Measurements from ENCODE around the gene TPO. TPM values are rescaled to one million over a fixed set of nuclear protein-coding genes. Genes with fewer than 3 reads are reported as not detected.
"Not testable (repeated sequence)": the region's sequence is repeated elsewhere in the genome, so short reads cannot be mapped to it uniquely, and the experiment has no call there.

TPO gene
- total RNA-seq, 1 donor from 2014 or later: not detected

DNA sequence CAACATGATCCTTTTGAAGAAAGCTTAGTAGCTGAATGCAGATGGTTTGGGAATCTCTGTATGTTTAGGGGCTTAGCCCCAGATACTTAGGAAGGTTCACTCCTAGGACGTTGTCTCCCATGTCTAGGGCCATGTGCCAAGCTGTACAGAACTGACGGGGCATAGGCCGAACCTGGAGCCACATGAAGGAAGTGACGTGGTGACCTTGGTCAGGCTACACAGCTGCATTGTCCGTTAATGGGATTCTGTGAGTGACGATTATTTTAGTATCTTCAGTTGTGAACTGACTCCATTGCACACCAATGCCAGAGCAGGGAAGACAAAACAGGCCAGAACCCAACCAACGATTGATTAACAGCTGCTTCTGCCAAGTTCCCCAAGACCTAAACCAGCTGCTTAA, 139.3 kb downstream of the TPO start:
- DNase-seq (ENCODE audit: low read depth in 2 of 2): no peak

DNA sequence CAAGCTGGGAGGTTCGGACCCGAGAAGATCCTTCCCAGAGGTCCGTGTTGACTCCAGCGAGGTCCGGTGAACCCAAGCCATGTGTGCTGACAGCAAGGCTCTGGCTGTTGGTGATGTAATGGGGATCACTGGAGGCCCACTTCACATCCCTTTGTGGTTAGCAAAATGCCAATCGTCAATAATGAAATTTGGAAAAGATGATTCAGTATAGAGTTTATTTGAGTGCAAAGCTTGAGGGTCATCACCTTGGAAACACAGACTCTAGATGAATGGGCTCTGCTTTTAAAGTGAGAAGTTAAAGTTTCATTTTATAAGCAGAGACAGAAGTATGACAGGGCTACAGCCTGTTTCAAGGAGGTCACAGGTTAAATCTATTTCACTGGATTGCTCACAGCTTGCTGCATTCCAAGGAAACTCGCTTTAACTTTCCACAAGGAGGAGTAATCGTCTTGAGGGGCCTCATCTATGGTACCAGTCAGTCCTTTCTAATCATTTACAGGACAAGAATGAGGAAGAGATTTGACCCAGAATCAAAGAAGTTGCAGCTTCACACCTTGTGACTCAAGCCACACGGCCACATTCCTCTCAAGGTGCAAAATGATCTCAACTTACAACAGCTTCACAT, 140.5 kb downstream of the TPO start:
- peak in 1 of 2 donors; percentile 16 for DNase-seq (ENCODE audit: low read depth in 2 of 2)

DNA sequence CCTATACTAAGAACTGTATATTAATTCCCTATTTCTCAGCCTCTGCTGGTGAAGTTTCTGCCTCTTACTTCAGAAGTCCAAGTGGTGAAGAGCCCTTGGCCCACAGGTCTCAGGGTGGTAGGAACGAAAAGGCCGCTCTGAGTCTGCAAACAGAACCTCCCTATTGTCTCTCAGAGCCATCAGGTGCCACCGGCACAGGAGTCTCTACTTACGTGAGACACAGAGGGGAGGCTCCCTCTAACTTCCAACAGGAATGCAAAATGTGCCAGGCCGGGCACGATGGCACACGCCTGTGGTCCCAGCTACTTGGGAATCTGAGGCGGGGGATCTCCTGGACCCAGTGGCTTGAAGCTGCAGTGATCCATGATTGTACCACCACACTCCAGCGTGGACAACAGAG, 143.0 kb downstream of the TPO start:
- no peak for DNase-seq (ENCODE audit: low read depth in 2 of 2)

DNA sequence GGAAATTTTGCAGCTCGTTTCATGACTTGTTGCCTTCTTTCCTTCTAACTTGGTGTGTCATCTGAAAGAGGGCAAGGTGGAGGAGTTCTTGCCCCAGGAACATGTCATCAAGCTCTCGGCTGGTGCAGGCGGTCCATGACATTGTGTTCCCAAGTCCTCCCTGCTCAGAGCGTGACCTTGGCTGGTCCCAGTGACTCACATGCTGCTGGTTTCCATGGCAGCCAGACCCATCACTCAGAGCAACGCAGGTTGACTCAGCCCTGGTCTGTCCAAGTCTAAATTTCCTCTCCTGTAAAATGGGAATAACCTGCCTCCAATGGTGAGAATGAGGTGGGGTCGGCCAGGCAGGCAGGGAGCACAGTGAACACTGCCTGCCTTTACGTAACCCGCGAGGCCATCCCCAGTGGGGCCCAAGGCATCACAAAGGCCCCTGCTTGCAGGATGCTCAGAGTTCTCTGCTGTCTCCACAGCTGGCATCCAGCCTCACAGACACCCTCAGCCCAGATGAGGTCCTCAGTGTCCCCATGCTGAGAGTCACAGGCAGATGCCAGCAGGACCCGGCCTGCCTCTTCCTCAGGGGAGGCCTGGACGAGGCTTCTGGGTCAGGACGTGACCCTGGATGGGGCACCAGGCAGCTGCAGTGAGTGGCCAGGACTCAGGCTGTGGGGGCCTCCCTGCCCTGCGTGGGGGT, 143.7 kb downstream of the TPO start:
- DNase-seq (ENCODE audit: low read depth in 2 of 2): peak; percentile 49 to 81

DNA sequence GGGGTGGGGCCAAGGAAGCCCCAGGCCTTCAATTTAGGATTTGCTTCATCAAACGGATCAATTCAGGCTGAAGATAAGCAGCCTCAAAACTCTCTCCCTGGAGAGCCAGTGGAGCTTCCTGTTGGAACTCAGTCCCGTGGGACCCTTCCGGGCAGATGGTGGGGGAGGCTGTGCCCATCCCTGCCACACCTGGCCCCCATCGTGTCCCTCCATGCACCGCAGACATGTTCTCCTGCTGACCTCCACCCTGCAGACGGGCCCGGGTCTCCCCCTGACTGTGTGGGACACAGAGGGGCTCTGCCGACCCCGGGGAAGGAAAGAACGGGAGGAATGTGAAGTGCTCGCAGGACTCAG, 144.2 kb downstream of the TPO start:
- DNase-seq (ENCODE audit: low read depth in 2 of 2): no peak

DNA sequence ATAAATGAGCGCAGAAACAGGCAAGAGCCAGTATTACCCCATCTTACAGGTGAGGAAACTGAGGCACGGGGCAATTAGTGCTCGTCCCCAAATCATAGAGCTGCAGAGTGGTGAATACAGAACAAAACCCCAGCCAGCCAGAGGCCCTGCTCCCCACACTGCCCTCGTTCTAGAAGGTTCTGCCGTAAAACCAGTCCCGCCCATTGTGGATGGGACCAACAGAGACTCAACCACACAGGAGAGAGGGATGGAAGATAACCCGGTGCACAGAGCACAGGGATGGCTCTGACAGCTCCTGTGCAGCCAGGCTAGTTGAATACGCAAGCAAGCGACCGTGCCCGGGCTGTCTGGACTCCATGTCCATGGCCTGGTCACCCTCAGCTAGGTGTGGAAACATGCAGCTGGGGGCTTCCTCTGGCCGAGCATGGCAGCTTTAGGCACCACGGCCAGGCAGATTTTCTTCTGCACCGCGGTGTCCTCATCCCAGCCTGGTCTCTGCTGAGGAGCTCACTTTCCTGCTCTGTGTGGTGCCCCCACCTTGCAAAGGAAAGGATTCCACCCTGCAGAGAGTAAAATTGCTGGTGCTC, 146.4 kb downstream of the TPO start:
- no peak for DNase-seq (ENCODE audit: low read depth in 2 of 2)

DNA sequence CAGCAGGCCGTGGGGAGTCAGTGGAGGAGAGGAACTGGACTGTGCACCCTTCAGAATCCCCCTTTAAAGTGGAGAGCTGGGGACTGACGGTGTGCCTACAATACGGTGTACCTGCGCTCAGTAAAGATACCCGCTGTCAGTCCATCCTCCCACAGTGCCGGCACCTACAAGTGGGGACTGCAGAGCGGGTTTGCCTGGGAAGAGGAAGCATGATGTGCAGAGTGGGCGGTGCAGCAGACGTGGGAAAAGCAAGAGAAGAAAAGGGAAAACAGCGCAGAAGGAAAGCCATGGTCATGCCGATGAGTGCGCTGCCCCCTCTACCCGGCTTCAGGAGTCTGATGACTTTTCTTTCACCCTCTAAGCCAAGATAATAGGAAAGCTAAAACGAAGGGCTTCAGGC, 148.0 kb downstream of the TPO start:
- DNase-seq (ENCODE audit: low read depth in 2 of 2): no peak

DNA sequence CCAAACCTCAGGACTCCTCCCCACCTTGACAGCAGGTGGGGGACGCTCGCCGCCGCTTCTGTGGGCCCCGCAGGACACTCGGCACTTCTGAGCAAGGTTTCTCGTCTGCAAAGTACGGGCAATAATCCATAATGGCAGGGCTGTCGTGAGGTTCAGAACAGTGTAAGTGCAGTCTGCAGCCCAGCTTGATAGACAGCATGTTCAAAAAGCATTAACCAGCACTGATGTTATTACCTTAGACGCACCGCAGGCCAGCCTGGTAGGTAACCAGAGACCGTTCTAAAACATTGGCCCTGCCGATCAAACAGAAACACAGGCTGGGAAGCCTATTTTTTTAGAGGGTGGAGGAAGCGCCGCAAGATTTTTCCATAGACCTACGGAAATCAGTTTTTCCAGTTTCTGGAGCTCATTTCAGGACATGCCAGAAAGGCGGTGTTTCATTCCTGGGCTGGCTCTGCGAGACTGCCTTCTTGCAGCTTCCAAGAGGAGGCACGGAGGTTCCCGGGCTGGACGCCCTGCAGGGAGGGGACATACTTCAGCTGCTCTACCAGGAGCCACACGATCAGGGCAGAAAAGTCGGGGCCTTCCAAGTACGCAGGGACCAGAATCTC, 148.7 kb downstream of the TPO start:
- peak in 1 of 2 donors; percentile 7 for DNase-seq (ENCODE audit: low read depth in 2 of 2)

DNA sequence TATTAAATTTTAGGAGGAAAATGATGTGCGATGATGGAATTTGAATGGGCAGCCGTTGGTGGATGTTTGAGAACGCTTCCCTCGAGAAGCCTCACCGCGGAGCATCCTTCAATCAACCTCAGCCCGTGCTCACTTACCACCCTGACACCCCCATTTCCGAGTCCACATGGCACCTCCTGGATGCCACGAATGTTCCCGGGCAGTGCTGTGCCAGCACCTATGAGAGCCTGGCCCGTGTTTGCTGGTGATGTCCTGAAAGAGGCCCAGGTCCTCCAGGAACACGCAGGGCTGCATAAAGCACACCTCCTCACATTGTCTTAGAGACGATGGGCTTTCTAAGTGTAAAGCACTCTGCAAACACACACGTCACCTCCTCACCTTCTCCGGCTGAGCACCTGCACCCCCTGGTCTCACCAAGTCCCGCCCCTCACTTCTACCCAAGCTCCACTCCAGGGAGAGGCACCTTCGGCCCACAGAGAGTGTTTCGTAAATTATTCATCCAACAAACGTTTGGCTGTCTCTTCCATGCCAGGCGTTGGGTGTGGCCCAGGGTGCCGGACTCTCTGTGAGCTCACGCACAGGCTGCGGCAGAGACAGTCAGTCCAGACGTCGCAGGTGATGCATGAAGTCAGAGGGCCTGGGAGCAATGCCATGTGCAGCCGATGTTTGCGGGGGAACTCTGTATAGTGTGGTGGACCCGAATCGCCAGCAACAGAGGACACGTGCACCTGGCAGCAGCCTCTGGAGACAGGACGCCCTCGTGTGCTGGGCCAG, 150.0 kb downstream of the TPO start:
- DNase-seq (ENCODE audit: low read depth in 2 of 2): no peak

DNA sequence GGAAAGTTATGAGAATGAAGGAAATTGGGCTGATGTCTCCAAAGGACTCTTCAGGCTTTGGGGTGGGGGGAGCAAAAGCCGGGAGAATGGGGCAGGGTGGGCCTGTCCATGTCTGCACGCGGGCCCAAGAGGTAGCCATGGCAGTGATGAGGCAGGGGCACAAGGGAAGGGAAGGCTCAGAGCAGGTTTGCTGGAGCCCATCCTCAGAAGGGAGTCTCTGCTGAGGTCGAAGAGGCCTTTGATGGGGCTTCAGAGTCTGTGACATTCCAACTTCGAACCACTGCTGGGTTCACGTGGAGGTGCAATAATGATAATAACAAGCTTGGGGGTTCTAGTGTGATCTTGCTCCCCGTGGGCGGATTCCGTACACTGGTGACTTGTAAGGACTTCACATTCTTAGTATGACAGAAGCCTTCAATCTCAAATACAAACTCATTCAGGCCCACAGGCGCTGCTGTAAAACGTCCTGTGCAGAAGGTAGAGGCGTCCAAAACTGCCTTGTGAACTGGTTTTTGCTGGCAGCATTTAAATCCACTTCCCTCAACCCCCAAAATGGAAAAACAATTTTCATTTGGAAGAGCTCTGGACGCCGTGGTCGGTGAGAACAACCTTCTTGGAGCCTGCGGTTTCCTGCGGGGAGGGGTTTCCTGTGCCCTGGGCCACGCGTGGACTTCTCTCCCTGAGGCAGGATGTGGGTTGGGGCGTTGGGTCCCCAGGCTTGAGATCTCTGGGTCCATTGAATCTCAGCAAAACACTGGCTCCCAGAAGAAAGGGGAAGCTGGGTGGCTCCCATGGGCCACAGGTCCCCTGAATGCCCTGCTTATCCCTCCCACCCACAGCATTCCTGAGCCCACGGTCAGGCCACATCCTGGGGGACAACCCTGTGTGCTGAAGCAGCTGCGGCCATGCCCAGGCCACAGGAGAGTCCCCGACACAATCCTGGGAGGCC, 151.0 kb downstream of the TPO start:
- no peak for DNase-seq (ENCODE audit: low read depth in 2 of 2)

DNA sequence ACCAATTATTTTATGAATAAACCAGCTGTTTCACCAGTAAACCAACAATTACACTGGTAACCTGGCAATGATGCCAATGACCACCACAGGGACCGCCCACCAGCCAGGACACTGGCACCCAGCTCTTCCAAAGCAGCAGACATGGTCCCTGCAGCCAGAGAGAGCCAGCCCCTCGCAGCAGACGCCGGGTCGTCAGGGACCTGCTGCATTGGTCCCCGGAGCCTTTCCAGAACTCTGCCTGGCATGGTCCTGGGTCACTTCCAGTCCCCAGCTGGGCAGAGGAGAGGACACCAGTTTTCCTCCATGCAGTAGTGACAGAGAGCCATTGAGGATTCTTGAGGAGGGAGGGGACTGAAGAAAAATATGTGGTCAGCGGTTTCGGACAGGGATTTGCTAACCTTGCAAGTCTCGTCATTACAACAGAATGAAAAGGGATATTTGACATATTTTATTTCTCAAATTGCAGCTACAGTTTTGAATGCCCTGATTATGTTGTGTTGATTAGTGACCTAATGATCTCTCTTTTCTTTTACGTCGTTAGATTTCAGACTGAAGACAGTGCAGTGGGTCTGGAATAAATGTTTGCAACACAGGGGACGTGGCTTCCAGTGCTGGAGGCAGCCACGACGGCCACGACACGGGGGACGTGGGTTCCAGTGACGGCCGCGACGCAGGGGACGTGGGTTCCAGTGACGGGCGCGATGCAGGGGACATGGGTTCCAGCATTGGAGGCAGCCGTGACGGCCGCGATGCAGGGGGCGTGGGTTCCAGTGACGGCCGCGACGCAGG, 154.5 kb downstream of the TPO start:
- DNase-seq (ENCODE audit: low read depth in 2 of 2): no peak

DNA sequence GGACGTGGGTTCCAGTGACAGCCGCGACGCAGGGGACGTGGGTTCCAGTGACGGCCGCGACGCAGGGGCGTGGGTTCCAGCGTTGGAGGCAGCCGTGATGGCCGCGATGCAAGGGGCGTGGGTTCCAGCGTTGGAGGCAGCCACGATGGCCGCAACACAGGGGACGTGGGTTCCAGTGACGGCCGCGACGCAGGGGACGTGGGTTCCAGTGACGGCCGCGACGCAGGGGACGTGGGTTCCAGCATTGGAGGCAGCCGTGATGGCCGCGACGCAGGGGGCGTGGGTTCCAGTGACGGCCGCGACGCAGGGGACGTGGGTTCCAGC, 155.0 kb downstream of the TPO start:
- not testable (repeated sequence) for DNase-seq (ENCODE audit: low read depth in 2 of 2)

DNA sequence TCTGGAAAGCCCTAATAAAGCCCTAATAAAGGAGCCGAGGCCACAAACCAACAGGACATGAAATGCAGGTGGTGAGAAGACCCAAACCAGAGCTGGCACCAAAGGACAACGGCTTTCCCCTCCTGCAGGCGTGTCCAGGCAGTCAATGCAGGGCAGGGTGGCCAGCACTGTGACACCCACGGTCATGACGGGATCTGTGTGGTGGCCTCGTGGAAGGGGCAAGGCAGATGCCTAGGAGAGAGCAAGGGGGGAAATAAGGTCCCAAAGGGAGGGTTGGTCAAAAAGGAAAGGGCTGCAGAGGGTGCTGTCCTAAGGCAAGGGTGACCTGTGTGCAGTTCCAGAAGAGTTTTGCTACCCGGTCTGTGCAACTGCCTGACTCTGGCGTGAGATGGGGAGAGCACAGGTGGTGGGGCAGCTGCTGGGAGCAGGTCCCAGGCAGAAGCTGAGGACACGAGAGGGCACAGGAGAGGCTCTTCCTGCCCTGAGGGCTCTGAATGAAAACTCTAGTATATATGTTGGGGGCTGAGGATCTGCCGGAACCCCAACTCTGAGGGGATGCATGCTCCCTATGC, 156.7 kb downstream of the TPO start:
- no peak for DNase-seq (ENCODE audit: low read depth in 2 of 2)

DNA sequence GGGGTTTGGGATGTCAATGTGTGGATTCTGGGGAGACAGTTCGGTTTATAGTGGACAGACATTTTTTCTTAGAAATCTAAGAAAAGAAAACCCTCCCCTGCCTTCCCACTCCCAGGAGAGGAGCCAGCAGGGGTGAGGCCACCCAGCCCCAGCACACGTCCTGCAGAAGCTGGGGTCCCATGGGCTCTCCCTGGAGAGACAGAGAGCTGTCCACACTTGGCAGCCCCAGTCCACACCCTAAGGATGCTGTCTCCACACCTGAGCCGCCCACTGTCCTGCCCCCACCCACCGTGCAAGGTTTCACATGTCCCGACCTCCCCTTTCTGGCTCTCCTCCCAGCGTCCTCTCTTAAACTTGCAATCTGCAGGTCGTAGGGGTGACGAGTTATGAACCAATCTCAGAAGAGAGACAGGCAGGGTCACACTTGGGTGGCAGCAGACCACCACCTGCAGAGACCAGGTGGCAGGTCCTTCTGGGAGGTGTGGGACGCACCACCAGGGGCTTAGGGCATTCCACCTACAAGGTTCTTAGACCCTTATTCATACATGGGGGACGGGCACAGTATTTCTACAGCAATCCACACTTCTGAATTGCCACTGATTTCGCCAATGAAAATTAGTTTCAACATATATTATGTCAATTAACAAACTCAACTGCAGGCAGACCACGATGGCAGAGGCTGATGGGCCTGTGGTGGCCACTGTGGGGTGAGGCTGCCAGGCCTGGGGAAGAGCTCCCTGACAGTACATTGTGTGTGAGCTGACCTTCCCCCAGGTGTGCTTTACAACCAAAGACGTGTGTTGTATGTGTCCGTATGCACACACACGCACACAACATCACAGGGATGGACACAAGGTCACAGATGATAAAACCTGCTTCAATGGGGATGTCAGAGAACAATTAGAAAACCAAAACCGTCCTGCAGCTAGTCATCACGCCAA, 158.5 kb downstream of the TPO start:
- no peak for DNase-seq (ENCODE audit: low read depth in 2 of 2)

DNA sequence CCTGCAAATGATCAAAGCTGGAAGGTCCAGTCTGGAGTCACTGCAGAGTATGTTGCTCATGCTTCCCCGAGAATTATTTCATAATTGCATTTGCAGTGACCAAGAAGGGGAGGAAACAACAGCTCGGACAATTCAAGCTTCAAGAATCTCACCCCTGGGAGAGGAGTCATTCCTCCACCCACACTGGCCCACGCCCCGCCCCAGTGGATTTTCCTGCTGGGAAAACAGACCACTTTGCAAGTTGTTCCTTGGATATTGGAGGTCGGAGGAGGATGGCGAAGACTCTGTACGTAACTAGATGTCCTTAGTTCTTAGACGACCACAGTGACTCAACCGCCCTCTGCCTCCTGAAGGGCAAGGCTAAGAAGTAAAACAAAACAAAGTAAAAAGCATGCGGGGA, 159.4 kb downstream of the TPO start:
- no peak for DNase-seq (ENCODE audit: low read depth in 2 of 2)

DNA sequence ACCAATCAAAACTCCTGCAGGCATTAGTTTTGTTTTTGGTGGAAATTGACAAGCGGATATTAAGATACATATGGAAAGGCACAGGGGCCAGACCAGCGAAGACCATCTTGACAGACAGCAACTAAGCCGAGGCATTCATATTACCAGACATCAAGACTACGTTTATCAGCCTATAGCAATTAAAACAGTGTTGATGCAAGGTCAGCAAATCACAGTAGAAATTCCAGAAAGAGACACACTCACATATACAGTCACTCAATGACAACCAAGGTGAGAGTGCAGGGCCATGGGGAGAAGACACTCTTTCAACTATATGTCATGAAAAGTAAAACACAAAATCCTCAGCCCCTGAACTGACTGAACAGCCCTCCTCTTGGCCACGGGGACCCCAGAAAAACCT, 164.6 kb downstream of the TPO start:
- DNase-seq (ENCODE audit: low read depth in 2 of 2): no peak

DNA sequence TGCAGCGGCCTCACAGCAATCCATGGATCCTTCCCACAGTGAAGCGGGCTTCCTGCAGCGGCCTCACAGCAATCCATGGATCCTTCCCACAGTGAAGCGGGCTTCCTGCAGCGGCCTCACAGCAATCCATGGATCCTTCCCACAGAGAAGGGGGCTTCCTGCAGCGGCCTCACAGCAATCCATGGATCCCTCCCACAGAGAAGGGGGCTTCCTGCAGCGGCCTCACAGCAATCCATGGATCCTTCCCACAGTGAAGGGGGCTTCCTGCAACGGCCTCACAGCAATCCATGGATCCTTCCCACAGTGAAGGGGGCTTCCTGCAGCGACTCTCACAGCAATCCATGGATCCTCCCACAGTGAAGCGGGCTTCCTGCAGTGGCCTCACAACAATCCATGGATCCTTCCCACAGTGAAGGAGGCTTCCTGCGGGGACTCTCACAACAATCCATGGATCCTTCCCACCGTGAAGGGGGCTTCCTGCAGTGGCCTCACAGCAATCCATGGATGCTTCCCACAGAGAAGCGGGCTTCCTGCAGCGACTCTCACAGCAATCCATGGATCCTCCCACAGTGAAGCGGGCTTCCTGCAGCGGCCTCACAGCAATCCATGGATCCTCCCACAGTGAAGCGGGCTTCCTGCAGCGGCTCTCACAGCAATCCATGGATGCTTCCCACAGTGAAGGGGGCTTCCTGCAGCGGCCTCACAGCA, 168.1 kb downstream of the TPO start:
- DNase-seq (ENCODE audit: low read depth in 2 of 2): not testable (repeated sequence)

DNA sequence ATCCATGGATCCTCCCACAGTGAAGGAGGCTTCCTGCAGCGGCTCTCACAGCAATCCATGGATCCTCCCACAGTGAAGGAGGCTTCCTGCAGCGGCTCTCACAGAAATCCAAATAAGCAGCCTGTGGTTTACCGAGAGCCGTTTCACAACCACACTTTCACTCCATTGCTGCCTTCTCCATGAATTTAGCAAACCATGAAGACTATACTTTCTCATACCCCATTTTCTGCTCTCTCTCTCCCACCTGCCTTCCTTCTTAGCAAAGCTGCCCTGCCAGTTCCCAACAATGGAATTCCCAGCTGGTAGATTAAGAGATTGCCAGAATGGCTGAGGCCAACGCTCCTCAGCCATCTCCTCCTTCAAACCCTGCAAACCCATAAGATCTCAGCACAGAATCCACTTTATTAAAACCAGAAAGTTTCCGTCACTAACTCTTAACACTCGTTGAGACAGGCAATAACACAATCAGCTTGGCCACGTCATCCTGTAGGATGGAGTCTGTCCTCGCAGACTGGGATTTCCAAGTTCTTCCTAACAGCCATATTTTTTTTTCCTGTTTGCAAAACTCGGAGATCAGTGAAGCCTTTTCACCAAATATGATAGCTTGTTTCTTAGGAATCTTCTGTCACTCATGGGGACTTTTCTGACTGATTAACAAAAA, 168.8 kb downstream of the TPO start:
- DNase-seq (ENCODE audit: low read depth in 2 of 2): no peak
